ENCODE measurements around the gene USPL1.

The USPL1 gene

DNA sequence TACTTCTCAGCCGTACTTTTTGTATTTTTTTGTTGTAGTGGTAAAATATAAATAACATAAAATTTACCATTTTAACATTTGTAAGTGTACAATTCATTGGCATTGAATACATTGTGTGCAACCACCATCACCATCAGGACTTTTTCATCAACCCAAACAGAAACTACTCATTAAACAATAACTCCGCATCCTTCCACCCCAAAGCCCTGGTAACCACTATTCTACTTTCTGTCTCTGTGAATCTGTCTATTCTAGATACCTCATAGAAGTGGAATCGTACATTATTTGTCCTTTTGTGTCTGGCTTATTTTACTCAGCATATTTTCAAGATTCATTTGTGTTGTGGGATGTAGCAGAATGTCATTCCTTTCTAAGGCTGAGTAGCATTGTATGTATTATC is 38.5 kb downstream of the USPL1 start:
- DNase-seq (ENCODE audit: low read depth, low spot score): no peak

- no peak for DNase-seq (ENCODE audit: low read depth, low spot score)
Observed at GRCh38 chr13:30659980-30660379, 42.3 kb downstream of the USPL1 start.

- DNase-seq (ENCODE audit: low read depth, low spot score): no peak
Observed at GRCh38 chr13:30660796-30661195, 43.1 kb downstream of the USPL1 start.

DNA sequence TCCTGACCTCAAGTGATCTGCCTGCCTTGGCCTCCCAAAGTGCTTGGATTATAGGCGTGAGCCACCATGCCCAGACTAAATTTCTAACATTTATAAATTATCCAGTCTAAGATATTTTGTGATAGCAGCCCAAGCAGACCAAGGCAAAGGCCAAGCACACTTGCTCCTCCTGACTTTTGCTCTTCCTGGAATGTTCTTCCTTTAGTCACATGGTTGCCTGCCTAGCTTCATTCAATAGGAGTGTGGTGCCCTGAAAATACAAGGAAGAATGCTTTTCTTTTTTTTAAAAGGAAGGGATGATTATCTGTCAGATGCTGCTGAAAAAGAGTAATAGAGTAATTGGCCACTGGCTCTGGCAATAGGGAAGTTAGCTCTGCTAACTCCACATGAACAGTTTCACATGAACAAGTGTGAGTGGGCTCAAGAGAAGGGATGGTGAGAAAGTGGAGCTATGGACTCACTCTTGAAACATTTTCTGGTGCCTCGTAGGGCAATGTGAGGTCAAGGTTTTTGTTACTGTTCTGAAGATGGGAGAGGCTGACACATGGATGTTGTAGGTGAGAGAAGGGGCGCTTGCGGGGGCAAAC is 47.1 kb downstream of the USPL1 start:
- DNase-seq (ENCODE audit: low read depth, low spot score): no peak

GRCh38 chr13:30665638-30666037 is 47.9 kb downstream of the USPL1 start:
- DNase-seq (ENCODE audit: low read depth, low spot score): no peak

- DNase-seq (ENCODE audit: low read depth, low spot score): no peak
Observed at GRCh38 chr13:30666113-30666512, 48.4 kb downstream of the USPL1 start.

GRCh38 chr13:30667014-30667413 is 49.3 kb downstream of the USPL1 start:
- no peak for DNase-seq (ENCODE audit: low read depth, low spot score)

DNA sequence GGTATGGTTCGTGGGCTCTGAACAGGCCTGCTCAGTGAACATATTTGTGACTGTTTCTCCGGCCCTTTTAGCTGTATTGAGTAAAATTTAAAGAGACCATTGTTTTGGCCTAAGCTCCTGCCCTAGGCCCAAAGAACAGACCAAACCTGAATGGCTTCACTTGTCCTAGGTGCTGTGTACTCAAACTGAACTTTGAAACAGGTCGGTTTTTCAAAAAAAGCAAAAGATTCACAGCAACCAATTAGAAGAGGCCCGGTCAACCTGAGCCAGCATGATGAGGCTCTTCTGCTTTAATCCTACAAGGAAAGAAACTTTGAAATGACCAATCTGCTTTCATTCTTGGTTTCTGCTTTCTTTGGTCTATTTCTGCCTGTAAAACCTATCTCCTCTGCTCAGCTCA is 50.6 kb downstream of the USPL1 start:
- DNase-seq (ENCODE audit: low read depth, low spot score): no peak

- no peak for DNase-seq (ENCODE audit: low read depth, low spot score)
Observed at GRCh38 chr13:30671271-30671815, 53.6 kb downstream of the USPL1 start.

DNA sequence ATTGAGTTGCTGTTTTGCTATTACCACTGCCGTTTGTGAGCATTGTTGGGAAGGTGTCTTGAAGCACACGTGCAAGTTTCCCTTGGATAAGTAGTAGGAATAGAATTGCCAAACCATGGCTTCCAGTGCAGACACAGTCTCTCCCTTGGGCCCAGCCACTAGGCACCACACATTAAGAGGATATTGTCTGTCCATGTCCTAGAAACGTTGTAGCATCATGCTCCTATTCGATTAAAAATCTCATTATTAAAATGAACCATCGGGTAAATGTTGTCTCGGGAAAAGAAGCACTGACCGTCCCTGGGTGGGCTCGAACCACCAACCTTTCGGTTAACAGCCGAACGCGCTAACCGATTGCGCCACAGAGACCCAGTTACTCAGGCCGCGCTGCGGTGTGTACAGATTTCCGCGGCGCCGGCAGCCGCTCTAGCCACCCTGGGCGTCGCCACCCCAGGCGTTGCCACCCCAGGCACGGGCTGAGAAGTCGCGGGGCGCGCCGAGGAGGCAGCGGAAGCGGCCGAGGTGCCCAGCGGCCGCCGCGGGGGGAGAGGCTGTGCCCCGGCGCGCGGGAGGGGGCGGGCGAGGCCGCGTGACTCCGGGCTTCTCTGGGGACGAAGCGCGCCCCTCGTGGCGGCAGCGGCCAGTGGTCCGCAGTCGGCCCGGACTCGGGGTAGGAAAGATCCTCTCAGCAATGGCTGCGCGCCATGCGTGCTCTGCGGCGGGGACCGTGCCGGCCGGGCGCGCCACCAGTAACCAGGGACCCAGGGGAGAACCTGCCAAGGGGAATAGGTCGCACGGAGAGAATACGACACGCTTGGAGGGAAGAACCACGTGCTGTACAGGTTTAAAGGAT is 56.2 kb downstream of the USPL1 start:
- DNase-seq (ENCODE audit: low read depth, low spot score): no peak

GRCh38 chr13:30675717-30676116 is 58.0 kb downstream of the USPL1 start:
- no peak for DNase-seq (ENCODE audit: low read depth, low spot score)

GRCh38 chr13:30676672-30677071 is 59.0 kb downstream of the USPL1 start:
- no peak for DNase-seq (ENCODE audit: low read depth, low spot score)

DNA sequence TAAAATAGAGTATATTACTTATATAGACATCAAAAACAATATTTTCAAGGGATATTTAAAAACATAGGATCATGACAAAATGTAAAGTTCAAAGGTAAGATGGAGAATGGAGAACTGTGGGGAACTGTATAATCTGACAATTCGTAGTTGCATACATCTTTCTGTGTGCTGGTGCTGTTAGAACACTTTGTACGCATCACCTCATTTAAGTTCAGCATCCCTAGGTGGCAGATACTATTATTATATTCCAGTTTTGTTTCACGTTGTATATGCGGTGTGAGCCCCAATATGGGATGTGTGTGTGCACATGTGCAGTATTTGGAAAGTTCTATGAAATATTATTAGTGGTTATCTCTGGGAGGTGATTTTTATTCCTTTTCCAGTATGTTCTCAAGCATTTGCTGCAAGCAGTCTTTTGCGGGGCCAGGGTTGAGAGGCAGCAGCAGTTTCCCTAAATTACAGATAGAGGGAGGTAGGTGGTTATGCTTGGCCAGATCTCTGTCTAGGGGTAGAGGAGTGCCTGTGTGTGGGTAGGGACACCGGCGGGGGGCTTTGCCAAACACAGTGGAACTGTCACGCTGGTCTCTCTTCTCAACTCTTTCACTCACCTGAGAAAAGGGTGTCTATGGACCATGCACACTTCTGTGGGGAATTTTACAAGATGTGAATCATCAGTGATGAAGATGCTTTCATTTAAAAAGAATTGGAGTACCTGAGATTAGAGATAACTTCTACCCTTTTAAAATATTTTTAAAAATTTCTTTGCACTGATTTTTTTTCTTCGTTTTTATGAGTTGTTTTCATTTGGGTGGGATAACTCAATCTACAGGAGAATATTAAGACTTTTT is 62.0 kb downstream of the USPL1 start:
- no peak for DNase-seq (ENCODE audit: low read depth, low spot score)

DNA sequence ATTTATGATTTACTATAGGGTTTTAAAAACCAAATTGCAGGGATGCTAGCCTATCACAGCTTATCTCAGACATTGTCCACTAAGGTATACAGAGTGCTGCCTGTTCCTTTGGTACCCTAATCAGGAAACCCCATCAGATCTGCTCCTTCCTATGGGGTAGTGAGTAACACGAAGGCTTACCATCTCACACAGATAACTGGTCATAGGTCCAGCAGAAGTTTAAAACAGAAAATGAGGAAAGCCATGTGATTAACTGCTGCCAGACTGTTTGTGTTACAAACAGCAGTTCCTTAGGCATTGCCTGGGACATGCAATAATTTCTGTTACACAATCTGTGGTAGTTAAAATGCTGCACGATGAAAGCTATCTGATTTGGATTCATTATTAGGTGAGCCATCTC is 64.1 kb downstream of the USPL1 start:
- no peak for DNase-seq (ENCODE audit: low read depth, low spot score)

DNA sequence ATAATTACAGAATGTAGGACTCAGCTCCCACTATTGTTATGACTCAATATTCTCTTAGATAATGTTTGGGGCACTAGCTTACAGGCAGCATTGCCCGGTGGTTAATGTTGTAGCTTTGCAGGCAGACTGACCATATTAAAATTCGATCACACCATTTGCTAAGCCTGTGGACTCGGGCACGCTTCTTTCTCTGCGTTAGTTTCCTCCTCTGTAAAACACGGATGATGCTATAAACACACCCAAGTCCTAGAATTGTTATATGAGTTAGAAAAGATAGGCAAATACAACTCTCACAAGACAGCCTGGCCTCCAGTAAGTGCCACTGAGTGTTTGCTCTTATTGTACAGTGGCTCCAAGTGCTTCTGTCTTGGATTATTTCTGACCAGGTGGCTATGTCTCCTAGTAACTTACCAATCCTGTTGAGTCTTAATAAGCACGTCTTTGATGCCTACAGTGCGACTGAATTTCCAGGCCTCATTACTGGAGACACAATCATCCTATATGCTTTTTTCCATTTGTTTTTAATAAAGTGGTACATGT is 67.7 kb downstream of the USPL1 start:
- no peak for DNase-seq (ENCODE audit: low read depth, low spot score)

DNA sequence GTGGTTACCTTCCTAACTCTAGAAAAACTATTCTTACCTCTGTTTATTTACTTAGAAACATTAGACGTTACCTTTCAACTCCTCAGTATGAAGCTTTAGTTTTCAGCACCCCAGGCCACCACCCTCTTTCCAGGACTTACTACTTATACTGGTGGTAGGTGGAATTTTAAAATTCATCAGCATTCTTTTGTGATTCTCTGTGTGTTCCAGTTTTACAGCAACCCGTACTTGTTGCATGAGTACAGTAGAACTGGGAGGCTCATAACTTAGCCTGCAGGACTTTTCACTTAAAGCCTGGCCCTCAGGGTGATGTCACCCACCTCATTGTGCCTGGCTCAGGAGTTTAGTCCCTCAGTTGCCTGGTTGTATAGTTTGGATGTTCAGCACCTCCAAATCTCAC is 68.3 kb downstream of the USPL1 start:
- no peak for DNase-seq (ENCODE audit: low read depth, low spot score)

- DNase-seq (ENCODE audit: low read depth, low spot score): no peak
Observed at GRCh38 chr13:30687601-30688000, 69.9 kb downstream of the USPL1 start.

DNA sequence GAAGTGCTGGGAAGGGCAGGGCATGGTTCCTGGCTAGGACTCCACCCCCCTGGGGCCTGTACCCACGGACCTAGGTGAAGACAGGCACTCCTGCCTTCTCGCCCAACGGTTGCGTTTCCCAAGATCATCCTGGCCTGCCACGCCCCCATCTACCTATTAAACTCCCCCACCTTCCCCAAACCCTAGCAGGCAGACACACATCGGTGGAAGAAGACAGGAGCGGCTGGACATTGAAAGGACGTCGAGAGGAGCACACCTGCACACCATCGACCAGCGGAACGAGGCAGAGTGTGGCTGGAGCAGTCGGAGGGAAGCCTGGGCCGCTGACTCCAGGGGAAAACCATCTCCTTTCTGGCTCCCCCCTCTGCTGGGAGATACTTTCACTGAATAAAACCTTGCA is 72.0 kb downstream of the USPL1 start:
- DNase-seq (ENCODE audit: low read depth, low spot score): no peak

DNA sequence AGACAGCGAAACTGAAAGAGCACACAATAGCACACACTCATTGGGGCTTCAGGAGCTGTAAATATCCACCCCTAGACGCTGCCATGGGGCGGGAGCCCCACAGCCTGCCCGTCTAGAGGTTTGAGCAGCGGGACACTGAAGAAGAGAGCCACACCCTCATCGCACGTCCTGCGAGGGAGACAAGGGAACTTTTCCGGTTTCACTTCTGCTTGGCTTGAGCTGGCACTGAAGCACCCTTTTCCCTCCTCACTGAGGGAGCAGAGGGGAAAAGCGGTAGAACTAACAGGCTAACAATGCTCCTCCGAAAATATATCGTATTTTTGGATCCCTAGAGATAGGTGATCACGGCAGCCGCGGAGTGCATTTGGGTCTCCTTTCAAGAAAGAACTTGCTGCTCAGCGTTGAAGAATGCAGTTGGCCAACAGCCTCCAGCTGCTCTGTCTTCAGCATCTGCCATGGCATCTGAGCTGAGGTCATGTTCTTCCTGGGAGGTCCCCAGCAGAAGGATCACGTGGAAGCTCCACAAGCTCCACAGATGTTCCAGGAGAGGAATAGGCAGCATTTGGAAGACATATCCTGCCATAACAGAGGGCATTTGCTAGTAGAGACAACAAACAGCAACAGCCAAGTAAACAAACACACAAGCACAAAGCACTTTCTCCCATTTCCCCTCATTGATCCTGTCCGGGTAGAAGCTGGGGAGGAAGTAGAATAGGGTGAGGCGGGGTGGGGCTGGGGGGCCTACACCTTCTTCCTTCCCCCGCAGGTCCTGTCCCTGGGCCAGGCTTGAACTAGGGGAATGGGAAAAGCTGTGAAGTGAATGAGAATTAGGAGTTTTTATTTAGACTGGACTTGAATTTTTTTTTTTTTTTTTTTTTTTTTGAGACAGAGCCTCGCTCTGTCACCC is 72.8 kb downstream of the USPL1 start:
- DNase-seq (ENCODE audit: low read depth, low spot score): no peak

DNA sequence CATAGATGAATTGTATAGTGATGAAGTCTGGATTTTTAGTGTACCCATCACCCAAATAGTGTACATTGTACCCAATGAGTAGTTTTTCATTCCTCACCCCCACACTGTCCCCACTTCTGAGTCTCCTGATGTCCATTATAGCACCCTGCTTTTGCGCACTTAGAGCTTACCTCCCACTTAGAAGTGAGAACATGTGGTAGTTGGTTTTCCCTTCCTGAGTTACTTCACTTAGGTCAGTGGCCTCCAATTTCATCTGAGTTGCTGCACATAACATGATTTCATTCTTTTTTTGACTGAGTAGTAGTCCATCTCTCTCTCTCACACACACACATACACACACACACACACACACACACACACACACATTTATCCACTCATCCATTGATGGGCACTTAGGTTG is 74.4 kb downstream of the USPL1 start:
- no peak for DNase-seq (ENCODE audit: low read depth, low spot score)

Measured in iPS DF 19.7 (cell line).